Fibroblast of gingiva (primary cell): ENCODE data around the gene PPEF2.

ENCODE experiments used
- DNase-seq: peaks from one replicate; pipeline ENCODE4 v3.0.0-alpha.2; 2011; ENCODE audit warnings: low read depth

The PPEF2 gene

DNA sequence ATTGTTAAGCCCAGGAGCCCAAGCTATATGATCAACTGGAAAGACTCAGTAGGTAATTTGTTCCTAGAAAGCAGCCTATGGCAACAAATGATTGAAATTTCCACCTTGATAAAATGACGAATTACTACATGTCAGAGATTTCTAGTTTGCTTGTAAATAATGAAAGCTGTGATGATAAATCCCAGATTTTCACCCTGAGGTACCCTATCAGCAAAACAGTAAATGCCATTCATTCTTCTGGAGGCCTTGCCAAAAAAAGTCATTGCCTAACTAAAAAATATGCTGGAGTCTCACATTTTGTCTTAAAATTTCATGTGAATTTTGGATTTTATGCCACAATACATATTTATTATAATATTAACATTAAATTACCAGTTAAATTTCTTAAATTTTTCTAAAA lies 71.3 kb downstream of the PPEF2 start:
- DNase-seq, result peak; percentile 11

DNA sequence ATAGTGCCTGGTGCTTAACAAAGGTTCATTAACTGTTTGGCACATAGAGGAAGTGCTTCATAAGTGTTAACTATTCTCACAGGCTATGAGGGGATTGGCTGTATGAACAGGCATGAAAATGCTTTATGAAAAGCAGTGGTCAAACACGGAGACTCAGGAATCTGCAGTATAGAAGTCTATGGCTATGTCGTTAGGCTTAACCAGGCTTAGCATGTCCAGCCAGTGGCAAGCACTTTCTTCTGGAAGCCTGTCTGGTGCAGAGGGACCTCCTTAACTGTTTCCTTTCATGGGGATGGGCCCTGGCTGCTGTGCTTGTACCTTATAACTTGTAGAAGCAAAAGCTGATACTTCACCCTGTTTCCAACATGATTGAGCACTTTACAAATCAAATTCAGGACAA lies 78.4 kb downstream of the PPEF2 start:
- DNase-seq, result no peak

DNA sequence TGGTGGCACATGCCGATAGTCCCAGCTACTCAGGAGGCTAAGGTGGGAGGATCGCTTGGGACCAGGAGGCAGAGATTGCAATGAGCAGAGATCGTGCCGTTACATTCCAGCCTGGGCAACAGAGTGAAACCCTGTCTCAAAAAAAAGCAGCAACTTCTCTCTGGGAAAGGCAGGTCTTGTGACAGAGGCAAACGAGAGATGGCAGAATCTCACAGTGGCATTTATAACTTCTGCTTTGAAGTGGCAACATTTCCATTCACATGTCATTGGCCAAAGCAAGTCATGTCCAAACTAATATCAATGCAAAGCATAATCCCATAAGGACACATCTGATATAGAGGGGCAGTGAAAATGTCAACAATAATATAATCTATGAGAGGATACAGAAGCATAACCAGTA lies 79.8 kb downstream of the PPEF2 start:
- no peak for DNase-seq

DNA sequence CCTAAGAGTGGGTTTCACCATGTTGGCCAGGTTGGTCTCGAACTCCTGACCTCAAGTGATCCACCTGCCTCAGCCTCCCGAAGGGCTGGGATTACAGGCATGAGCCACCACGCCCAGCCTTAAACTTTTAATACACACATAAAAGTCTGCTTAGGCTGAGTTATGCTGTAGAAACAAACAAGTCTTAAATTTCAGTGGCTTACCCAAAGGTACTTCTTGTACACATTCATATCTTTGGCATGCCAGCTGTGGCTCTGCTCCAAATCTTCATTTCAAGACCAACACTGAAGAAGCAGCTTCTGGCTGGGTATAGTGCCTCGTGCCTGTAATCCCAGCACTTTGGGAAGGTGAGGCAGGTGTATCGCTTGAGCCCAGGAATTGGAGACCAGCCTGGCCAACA lies 80.3 kb downstream of the PPEF2 start:
- DNase-seq, result peak; percentile 47

DNA sequence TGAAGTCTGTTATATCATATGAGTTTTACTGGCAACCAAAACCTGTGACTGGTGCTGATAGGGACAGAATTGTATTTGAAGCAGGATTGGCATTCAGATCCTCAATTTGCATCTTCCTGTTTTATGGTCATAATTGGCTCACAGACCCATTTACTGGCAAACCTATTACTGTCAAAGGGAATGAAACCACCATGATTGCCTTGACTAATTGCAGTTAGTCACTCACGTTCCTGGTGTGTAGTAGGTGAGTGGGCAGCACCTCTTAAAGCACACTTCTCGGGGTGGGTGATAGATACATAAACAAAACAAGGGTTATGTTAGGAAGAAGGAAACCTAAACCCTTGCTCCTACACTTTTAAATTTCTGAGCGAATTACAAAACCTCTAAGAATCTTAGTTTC lies 81.0 kb downstream of the PPEF2 start:
- no peak for DNase-seq

DNA sequence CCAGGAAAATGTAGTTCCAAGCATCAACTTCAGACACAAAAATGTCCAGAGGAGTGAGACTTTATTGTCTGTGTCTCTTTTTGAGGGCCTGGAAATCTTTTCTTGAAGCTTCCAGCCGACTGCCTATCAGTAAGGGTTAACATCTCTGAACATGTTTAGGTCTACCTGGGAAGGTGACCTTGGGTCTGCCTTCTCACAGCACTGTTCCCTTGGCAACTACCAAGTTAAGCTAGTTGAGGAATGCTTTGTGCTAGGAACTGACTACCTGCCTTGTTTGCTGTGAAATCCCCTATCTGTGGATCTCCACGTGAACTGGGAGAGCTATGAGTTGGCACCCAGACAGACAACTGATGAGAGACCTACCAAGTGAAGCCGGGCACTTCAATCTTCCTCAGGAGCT lies 81.6 kb downstream of the PPEF2 start:
- DNase-seq, result no peak

DNA sequence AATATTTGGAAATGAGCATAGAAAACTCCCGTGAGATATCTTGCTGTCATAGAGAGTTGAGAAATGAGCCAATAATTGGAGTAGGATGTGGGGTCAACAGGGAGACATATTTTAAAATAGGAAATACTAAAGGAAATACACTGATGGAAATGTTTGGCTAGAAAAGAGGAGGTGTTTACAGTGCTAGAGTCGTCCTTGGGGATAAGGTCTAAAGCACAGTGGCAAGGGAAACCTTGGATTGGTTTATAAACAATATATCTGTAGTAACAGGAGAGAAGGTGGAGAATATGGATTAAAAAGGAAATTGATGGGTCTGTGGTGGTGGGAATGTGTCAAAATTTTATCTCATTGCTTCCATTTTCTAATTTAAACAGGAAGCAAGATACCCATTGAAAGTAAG lies 82.1 kb downstream of the PPEF2 start:
- no peak for DNase-seq

DNA sequence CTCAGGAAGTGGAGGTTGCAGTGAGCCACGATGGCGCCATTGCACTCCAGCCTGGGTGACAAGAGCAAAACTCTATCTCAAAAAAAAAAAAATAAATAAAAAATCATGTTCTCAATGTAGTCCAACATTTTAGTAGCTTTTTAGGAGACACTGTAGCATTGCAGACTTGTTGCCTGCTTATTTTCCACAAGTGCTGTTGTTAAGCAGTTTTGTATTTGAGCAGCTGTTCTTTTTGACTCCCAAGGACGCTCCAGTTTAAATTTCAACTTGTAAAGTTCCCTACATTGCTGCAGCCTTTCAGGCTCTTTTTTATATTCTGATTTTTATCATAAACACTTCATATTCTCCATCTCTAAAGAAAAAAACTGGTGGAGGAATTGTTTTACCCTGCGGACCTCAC lies 83.1 kb downstream of the PPEF2 start:
- DNase-seq, result no peak

DNA sequence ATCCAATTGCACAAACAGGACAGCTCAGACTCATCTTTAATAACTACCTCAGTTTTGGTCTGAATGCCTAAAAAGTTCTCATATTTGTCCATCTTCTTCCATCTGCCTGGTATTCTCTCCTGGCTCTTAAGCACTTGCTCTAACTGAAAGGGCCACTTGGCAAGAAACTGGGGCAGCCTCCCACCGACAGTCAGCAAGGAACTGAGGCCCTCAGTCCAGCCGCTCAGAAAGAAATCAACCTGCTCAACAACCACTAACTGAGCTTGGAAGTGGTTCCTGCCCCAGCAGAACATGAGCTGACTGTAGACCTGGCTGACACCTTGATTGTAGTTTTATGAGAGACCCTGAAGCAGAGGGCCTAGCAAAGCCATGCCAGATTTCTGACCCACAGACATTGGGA lies 84.4 kb downstream of the PPEF2 start:
- no peak for DNase-seq
